RPMI8226 (cell line): Measurements from ENCODE around the gene IZUMO4.
"Not testable (repeated sequence)": the region's sequence is repeated elsewhere in the genome, so short reads cannot be mapped to it uniquely, and the experiment has no call there.

Source experiments
- DNase-seq: peaks from one replicate; pipeline ENCODE4 v3.0.0-alpha.2; 2015

IZUMO4 gene

DNA sequence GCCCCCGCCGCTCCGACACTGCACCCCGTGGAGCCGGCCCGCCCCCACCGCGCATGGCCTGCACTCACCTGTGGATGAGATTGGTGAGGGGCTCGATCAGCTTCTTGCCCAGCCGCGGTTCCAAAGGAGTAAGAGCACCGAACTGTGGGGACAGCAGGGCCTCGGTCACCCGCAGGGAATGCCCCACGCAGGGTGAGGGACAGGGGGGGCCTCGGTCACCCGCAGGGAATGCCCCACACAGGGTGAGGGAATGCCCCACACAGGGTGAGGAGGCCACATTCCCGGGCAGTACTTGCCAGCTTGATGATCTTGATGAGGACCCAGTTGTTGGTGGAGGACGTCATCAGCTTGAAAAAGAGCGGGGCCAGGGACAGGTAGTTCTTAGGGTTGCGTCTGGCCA, 32.3 kb downstream of the IZUMO4 start:
- no peak for DNase-seq

DNA sequence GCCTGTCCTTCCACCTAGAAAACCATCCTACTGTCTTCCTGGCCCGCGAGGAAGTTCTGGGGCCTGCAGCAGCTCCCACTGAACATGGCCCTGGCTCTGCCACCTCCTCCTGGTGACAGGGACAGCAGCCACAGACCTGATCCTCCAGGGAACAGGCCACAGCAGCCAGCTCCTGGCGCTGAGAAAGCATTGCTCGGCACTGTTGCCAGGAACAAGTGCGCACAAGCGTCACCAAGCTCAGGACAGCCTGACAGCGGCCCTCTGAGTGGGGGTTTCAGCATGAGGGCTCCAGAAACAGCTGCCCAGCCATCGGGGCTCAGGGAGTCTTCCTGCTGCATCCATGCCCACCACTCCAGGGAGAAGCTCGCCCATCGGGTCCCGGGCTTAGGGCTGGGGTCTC, 32.8 kb downstream of the IZUMO4 start:
- no peak for DNase-seq

DNA sequence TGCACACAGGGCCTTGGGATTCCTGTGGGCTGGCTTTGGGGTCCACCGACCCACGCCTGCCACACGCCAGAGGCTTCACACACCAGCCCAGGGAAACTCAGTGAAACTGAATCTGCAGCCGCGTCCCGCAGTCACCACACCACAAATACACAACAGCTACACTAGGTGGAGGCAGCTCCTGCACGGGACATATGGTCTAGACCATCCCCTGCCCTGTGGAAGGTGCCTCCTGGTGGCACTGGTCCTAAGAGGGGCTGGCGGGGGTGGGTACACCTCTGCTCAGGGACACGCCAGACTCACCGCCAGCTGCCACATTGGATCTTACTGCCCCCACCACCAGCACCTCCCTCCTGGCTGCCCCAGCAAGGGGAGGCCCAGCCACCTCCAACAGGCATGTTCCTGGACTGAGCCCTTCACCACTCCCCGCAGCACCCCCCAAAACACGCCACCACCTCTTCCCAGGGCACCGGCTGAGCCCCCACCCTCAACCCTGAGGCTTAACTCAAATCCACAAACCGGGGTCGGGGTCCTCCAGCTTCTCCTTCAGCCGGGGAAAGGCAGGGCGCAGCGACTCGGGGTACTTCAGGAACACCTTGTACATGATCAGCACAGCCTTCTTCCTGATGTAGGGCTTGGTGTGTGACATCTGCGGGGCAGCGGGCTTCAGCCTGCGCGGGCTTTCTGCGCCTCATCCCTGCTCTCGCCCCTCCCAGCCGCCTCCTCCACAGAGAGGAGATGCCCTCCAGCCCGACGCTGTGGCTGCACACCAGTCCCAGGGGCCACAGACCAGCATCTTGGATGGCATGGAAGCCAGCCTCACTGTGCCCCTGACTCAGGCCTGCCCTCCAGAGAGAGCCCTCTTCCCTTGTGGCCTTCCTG, 33.4 kb downstream of the IZUMO4 start:
- no peak for DNase-seq

DNA sequence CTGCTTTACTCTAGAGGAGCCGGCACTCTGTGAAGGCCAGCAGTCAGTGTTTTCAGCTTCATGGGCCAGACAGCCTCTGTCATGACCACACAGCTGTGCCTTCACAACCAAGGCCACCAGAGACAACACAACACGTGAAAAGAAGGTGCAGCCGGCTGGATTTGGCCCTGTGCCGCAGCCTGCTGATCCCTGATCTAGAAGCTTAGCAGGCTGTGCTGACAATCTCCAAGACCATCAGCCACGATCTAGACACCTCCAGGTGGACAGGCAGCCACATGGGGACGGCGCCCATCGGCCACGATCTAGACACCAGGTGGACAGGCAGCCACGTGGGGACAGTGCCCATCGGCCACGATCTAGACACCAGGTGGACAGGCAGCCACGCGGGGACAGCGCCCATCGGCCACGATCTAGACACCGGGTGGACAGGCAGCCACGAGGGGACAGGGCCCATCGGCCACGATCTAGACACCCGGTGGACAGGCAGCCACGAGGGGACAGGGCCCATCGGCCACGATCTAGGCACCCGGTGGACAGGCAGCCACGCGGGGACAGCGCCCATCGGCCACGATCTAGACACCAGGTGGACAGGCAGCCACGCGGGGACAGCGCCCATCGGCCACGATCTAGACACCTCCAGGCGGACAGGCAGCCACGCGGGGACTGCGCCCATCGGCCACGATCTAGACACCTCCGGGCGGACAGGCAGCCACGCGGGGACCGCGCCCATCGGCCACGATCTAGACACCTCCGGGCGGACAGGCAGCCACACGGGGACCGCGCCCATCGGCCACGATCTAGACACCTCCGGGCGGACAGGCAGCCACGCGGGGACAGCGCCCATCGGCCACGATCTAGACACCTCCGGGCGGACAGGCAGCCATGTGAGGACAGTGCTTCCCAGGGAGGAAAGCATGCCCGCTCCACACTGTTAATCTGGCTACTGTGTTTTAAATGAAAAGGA, 34.6 kb downstream of the IZUMO4 start:
- DNase-seq: not testable (repeated sequence)

DNA sequence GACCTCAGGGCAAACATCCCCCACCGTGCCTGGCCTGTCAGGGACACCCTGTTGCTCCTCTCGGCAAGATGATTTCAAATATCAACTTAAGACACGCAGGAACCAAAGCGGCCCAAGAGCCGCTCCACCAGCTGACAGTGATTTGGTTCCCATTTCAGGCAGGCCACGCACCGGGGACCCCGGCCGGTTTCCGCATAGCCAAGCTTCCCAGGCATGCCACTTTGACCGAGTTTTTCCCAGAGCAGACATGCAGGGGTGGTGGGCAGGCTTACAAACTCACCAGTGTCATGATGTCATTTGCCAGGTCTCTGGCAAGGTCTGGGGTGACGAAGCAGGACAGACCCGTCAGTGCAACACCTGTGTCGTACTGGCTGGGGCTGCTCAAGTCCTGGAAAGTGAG, 35.5 kb downstream of the IZUMO4 start:
- DNase-seq: no peak

DNA sequence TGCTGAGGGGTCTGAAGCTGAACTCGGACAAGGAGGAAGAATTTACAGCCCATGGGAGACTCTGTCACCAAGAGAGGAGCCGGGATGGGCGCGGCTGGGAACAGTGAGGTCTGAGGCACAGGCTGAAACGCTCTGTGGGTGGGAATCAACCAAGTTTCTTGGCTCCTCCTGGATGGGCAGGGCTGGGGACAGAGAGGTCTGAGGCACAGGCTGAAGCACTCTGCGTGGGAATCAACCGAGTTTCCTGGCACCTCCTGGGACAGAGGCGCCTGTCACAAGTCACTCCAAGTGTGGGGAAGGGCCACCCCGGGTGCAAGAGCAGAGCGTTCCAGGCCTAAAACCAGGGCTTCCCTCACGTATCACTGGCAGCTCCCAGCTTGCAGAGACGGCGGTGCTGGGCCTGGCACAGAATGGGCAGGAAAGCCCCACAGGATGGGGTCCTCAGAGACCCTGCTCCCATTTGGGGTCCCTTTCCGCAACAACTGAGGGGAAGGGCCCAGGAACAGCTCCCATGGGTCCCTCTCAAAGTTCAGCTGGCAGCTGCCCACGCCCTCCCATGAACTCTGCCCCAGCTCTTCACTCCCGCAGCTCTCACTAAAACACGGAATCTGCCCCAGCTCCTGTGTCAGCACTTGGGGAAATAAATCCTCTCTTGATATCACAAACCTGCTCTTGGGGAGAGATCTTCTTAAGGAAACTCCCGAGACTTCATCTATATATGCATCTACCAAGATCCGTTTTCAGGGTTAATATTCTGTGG, 36.2 kb downstream of the IZUMO4 start:
- no peak for DNase-seq

DNA sequence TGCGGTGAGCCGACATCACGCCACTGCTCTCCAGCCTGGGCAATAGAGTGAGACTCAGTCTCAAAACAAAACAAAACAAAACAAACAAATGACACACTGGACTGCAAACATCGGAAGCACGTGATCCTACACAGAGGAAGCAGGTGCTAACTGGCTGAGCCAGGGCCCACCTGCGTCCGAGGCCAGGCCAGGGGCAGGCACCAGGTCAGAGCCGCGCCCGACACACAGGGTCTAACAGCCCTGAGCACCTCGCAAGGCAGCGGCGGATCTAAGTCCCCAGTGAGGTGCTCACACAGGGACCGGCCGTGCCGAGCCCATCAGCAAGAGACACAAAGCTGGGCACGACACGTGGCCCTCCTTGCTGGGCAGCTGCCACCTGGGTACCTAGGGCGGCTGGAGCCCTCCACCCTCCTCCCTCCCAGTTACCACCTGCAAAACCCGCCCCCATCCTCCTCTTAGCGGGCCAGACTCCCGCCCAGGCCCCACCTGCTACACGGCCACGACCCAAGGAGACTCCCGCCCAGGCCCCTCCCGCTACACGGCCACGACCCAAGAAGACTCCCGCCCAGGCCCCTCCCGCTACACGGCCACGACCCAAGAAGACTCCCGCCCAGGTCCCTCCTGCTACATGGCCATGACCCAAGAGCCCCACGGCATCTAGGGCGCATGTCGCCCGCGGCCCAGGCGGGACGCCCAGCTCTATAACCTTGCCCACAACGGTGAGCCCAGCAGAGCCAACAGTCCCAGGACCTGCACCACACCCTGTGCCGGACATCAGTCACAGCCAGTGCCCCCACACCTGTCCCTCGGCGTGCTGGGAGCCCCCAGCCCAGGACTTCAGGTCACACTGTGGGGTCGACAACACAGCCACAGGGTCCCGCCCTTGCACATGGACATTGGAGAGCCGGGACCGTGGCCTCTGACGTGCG, 39.0 kb downstream of the IZUMO4 start:
- DNase-seq: no peak

DNA sequence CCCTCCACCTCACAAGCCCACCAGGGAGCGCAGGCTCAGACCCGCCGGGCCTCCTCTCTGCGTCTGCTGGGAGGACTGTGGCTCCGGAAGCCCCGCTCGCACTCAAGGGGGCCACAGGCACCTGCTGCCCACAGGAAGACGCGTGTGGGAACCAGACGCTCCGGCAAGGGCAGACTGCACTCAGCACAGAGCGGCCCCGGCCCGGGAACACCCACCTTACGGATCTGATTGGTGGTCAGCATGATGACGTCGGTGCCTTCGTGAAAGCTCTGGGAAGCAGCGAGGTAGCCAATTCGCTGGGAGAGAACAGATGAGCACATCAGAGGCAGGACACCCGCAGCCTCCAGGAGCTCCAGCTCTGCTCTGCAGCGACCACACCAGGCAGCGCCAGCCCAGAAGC, 40.1 kb downstream of the IZUMO4 start:
- no peak for DNase-seq

DNA sequence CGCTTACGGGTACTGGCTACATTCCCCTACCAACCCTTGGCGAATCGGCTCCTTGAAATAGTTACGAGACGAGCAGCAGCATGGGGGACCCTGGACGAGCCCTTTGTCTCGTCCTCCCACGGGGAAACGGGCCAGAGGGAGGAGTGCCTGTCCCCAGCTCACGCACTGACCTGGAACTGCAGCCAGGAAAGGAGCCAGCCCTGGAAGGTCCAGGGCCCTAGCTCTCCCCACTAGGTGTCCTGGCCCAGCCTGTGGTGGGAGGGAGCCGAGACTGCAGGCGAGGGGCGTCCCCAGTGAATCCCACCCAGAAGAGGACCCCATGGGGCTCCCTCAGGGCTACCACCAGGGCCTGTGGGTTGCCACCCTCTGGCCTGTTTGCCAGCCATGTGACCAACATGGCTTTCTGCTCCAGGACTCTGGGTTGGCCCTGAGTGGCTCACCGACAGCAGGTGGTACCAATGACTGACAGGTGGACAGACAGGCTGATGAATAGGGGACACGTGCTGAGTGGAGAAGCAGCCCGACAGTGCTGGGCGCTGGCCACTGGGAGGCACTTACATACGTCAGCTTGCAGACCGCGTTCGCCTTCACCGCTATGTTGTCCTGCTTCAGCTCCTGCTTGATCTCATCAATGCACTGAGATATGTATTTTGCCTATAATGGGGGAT, 41.5 kb downstream of the IZUMO4 start:
- no peak for DNase-seq

DNA sequence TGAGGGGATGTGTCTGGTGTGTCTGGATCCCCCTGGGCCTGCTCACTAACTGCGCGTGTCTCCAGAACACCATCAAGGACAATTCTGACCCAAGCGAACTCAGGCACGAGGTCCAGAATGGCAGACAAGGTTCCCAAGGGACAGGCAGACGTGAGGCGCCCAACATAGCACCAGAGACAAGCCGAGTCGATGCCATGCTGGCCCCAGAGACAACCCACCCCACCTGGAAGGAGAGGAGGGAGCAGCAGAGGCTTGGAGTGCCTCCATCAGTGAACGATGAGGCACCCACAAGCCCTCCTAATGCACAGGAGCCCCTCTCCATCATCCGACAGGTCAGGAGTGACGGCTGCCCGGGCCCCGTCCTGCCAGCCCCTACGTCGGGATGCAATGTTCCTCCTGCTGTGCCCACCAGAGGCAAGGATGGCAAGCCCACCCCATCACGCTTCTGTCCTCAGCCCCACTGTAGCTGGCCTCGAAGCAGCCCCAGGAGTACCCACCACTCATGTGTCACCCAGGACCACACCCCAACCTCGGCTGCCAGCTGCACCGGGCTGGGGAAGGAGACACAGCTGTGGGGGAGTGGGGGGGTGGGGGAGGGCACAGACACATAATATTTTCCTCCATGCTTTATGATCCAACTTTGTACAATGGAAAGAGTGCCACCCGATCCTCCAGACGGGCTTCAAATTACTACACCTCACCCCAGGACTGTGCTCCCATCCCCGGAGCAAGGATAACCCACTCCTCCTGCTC, 42.8 kb downstream of the IZUMO4 start:
- no peak for DNase-seq

DNA sequence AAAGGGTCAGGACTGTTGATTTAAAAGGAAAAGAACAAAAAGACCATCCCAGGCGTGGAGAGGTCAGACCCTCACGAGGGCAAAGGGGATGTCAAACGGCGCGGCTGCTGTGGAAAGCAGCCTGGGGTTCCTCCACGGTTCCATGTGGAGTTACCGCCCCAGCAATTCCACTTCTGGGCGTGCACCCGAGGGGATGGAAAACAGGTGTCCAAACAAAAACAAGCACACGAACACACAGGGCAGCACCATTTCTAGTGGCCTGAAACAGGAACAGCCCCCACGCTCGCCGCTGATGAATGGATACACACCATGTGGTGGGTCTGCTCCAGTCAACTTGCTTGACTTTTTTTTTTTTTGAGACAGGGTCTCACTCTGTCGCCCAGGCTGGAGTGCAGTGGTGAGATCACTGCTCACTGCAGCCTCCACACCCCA, 43.4 kb downstream of the IZUMO4 start:
- no peak for DNase-seq

DNA sequence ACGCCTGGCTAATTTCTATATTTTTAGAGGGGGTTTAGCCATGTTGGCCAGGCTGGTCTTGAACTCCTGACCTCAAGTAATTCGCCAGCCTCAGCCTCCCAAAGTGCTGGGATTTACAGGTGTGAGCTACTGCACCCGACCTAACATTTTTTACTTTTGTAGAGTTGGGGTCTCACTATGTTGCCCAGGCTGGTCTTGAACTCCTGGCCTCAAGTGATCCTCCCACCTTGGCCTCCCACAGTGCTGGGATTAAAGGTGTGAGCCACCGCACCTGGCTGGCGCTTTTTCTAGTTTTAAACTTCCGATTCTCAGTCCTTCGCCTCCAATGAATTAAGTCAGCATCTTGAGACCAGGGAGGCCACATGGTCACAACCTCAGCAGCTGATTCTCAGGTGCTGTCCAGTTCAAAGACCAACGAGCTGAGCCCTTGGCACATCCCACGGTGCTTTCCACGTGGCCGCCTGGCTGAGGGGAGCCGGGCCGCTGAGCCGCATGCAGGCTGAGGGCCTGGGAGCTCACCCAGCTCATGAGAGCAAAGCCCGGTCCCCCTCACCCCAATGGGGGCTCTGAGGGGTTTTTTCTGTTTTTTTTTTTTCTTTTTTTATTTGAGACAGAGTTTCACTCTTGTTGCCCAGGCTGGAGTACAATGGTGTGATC, 45.6 kb downstream of the IZUMO4 start:
- DNase-seq: no peak

DNA sequence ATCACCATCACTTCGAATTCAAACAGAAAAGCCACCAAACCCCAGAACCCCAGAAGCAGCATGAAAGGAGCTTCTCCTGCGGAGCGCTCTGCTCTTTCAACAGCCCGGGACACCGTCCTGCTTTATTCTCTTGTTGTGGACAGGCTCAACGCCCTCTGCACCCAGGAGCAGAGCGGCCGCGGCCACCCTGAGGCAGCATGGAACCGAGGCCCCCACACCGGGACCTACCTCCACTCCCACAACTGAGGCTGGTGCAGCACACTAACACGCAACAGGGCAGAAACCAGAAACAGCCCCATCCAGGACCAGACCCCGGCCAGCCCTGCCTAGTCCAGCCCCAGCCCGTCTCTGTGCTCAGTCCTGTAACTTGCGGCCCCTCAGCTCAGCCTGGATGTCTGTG, 47.5 kb downstream of the IZUMO4 start:
- DNase-seq: no peak

DNA sequence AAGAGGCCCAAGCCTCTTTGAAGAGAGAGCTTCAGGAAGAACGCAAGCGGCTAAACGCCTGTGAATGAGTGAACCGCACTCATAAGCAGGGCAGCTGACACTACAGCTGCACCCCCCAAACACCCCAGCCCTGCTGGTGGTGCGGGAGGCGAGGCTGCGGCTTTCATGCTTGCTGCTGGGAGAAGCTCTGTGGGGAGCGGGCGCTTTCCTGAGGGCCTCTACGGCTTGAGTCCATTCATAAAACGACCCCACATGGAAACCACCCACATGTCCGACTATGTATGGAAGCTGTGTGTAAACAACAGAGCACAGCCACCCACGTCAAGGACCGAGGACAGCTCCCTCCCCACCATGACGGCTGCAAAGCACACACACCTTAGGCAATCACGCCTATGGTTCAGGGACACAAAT, 49.1 kb downstream of the IZUMO4 start:
- DNase-seq: no peak

DNA sequence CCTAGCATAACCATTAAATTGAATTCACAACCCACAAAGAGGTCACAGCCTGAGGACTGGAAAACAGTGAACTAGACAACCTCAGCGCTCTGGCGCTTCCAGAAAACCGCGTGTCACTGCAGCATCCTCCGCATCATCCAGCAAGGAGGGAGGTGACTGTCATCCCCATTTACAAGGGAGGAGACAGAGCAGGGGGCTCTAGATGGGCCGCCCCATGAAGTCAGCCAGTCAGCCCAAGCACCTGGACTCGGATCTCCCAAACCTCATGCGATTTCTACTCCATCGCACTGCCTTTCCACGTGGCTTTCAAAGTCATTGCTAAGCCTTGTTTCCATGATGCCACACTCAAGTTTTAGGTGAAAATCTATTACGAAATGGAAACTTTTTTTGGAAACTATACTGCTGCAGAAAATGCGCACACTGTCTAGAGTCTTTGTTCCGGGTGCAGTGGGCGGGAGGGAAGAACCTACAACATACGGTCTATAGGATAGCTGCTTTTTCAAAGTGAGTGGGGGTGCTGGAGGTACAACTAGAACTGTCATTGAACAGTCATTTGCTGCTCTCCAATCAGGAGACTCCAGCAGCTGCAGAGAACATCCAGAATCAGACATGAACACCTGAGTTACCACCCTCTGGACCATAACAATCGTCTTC, 51.9 kb downstream of the IZUMO4 start:
- no peak for DNase-seq
